ENCODE results near the gene LLCFC1.

GRCh38 chr7:142897691-142898090, 41.6 kb upstream of the LLCFC1 start:
- no peak for TF ChIP-seq CTCF (conservative IDR thresholded peaks at IDR 0.05; ENCODE audit: low read depth, low read length)
- no peak for TF ChIP-seq EZH2 (IDR thresholded peaks at IDR 0.05; ENCODE audit: low read length, unreplicated experiment)

Data from PC-3 (cell line).